Daoy (cell line): Measurements from ENCODE around the gene DMBX1. TPM values are rescaled to one million over a fixed set of nuclear protein-coding genes. Genes with fewer than 3 reads are reported as not detected.

Source experiments
- DNase-seq: peaks from one replicate; pipeline ENCODE4 v3.0.0-alpha.2; 2015; ENCODE audit warnings: low read depth
- total RNA-seq: library from RNA; depleted of rRNA; stranded (reverse); fragments of >200 nt; shearing (Covaris generic); gene quantifications from 2 replicates; pipeline ENCODE4 v1.2.3, GENCODE V29; 2014

The DMBX1 gene
- total RNA-seq, 1 experiment from 2014 or later = 0.80 TPM

- no peak for DNase-seq
These were observed 6.0 kb upstream of the DMBX1 start for GRCh38 chr1:46483589-46483988.

GRCh38 chr1:46484783-46485490 lies 4.7 kb upstream of the DMBX1 start:
- no peak for DNase-seq

- no peak for DNase-seq
These were observed 3.8 kb upstream of the DMBX1 start for GRCh38 chr1:46485564-46486431.

GRCh38 chr1:46486432-46487015 lies 3.1 kb upstream of the DMBX1 start:
- DNase-seq = no peak

- peak; percentile 74 for DNase-seq
These were observed 1.8 kb upstream of the DMBX1 start for GRCh38 chr1:46487818-46488218.

GRCh38 chr1:46488343-46489168 lies 1.1 kb upstream of the DMBX1 start:
- DNase-seq = peak; percentile 35

GRCh38 chr1:46489169-46489637 lies 433 bp upstream of the DMBX1 start:
- peak; percentile 23 for DNase-seq

- no peak for DNase-seq
These were observed 695 bp downstream of the DMBX1 start for GRCh38 chr1:46490406-46490655.

GRCh38 chr1:46490656-46491442 lies 1.2 kb downstream of the DMBX1 start:
- no peak for DNase-seq

GRCh38 chr1:46491443-46492268 lies 2.0 kb downstream of the DMBX1 start:
- DNase-seq = no peak

- no peak for DNase-seq
These were observed 2.7 kb downstream of the DMBX1 start for GRCh38 chr1:46492269-46492853.

- DNase-seq = no peak
These were observed 3.2 kb downstream of the DMBX1 start for GRCh38 chr1:46492871-46493270.

GRCh38 chr1:46493316-46494032 lies 3.8 kb downstream of the DMBX1 start:
- no peak for DNase-seq

- DNase-seq = no peak
These were observed 5.3 kb downstream of the DMBX1 start for GRCh38 chr1:46494910-46495309.

- no peak for DNase-seq
These were observed 6.1 kb downstream of the DMBX1 start for GRCh38 chr1:46495778-46496177.

- no peak for DNase-seq
These were observed 6.9 kb downstream of the DMBX1 start for GRCh38 chr1:46496505-46496904.

GRCh38 chr1:46497020-46497419 lies 7.4 kb downstream of the DMBX1 start:
- no peak for DNase-seq

GRCh38 chr1:46497665-46498064 lies 8.0 kb downstream of the DMBX1 start:
- DNase-seq = no peak

- DNase-seq = no peak
These were observed 11.9 kb downstream of the DMBX1 start for GRCh38 chr1:46501528-46501927.
